Endothelial cell of umbilical vein (primary cell): Measurements from ENCODE around the gene TMEM8B. TPM values are rescaled to one million over a fixed set of nuclear protein-coding genes. Genes with fewer than 3 reads are reported as not detected.

Experiments
- BruUV-seq: library from RNA; stranded (reverse); fragments of 400-500 nt; replicated peaks from 2 replicates; lab custom pipeline; 2021; lab: Mats Ljungman, UMichigan
- CTCF ChIA-PET: fragments of 300-600, 350-600 bp; sonication (Branson Sonifier 250); formaldehyde crosslinking; loops from one replicate; lab custom pipeline; 2021; ENCODE audit warnings: antibody characterized with exemption, inconsistent platforms; lab: Charles Lee
- POLR2A ChIA-PET: fragments of 300-600, 350-600 bp; sonication (Branson Sonifier 250); formaldehyde crosslinking; loops from one replicate; lab custom pipeline; 2021; ENCODE audit warnings: antibody characterized with exemption, inconsistent platforms; lab: Charles Lee
- DNase-seq: peaks from one replicate; pipeline ENCODE4 v3.0.0-alpha.2; 2011; ENCODE audit warnings: low read depth, low spot score
- FAIRE-seq: peaks from 2 replicates; lab custom pipeline; 2011; peaks lifted over from hg19 to GRCh38; lab: Jason Lieb, UNC
- H2AFZ ChIP-seq: 2 replicates; pipeline ENCODE4 v1.6.0; 2012; ENCODE audit warnings: low read depth, low read length, control low read depth, inconsistent platforms
- H3K27ac ChIP-seq: 2 replicates; pipeline ENCODE4 v1.5.1; 2011; ENCODE audit warnings: low read depth, mild to moderate bottlenecking, control low read depth, low read length, moderate library complexity; ENCODE audit not compliant: insufficient read depth
- H3K27me3 ChIP-seq, 2 experiments: 2 replicates each; pipeline versions ENCODE4 v1.6.0 to v1.6.1; 2011; ENCODE audit warnings: low read length in 2 of 2, mixed read lengths in 1 of 2; ENCODE audit not compliant: control insufficient read depth in 2 of 2, insufficient read depth in 2 of 2
- H3K36me3 ChIP-seq, 2 experiments: 2 replicates in 1 of 2; 3 replicates in 1 of 2; pipeline ENCODE4 v1.5.1; 2011; ENCODE audit warnings: low read length in 2 of 2, mild to moderate bottlenecking in 1 of 2, moderate library complexity in 1 of 2; ENCODE audit not compliant: control insufficient read depth in 2 of 2, insufficient read depth in 2 of 2; ENCODE audit errors: extremely low read depth in 1 of 2
- H3K4me1 ChIP-seq: 3 replicates; pipeline ENCODE4 v1.5.1; 2011; ENCODE audit warnings: mild to moderate bottlenecking, low read length; ENCODE audit not compliant: control insufficient read depth, insufficient read depth; ENCODE audit errors: extremely low read depth
- H3K4me2 ChIP-seq: 2 replicates; pipeline ENCODE4 v1.6.1; 2011; ENCODE audit warnings: low read length, control low read depth, mixed read lengths; ENCODE audit not compliant: insufficient read depth
- H3K4me3 ChIP-seq, 3 experiments: fragments of 200-600 bp in 1 of 3; sonication (generic), shearing (Covaris generic) in 1 of 3; replicated peaks in 1 of 3; 2 replicates each; pipeline ENCODE4 v1.5.1; 2011 to 2016; ENCODE audit warnings: control low read depth in 3 of 3, low read length in 3 of 3, mild to moderate bottlenecking in 2 of 3, inconsistent platforms in 1 of 3, low read depth in 1 of 3, moderate library complexity in 1 of 3; ENCODE audit not compliant: insufficient read depth in 1 of 3
- H3K79me2 ChIP-seq: 2 replicates; pipeline ENCODE4 v1.6.0; 2012; ENCODE audit warnings: low read length, inconsistent platforms; ENCODE audit not compliant: control insufficient read depth, insufficient read depth
- H3K9ac ChIP-seq: replicated peaks from 2 replicates; pipeline ENCODE3; 2011; ENCODE audit warnings: low read length, control low read depth; ENCODE audit not compliant: insufficient read depth; ENCODE audit errors: extremely low read depth
- H3K9me1 ChIP-seq: replicated peaks from 3 replicates; pipeline ENCODE4 v1.6.0; 2011; ENCODE audit warnings: mild to moderate bottlenecking, low read length; ENCODE audit not compliant: control insufficient read depth, insufficient read depth; ENCODE audit errors: extremely low read depth
- H3K9me3 ChIP-seq: replicated peaks from 2 replicates; pipeline ENCODE4 v1.5.1; 2012; ENCODE audit warnings: low read length, inconsistent platforms; ENCODE audit not compliant: control insufficient read depth, insufficient read depth
- H4K20me1 ChIP-seq: replicated peaks from 2 replicates; pipeline ENCODE3; 2011; ENCODE audit warnings: mild to moderate bottlenecking, low read length; ENCODE audit not compliant: control insufficient read depth, insufficient read depth; ENCODE audit errors: extremely low read depth
- EZH2 ChIP-seq: IDR thresholded peaks from 2 replicates; pipeline ENCODE4 v1.6.1; 2012; ENCODE audit warnings: borderline replicate concordance, low read depth, mild to moderate bottlenecking, moderate library complexity, low read length, inconsistent platforms; ENCODE audit not compliant: severe bottlenecking
- FOS ChIP-seq: IDR thresholded peaks from 2 replicates; pipeline ENCODE4 v1.6.1; 2011; ENCODE audit warnings: mild to moderate bottlenecking, low read length, moderate library complexity, borderline replicate concordance; ENCODE audit not compliant: insufficient read depth
- GATA2 ChIP-seq: IDR thresholded peaks from 2 replicates; pipeline ENCODE4 v1.7.0; 2011; ENCODE audit warnings: low read depth, mild to moderate bottlenecking, moderate library complexity, mixed read lengths, low read length; ENCODE audit not compliant: insufficient read length, insufficient read depth
- JUN ChIP-seq: IDR thresholded peaks from 2 replicates; pipeline ENCODE4 v1.6.1; 2011; ENCODE audit warnings: borderline replicate concordance, low read depth; ENCODE audit not compliant: insufficient read length, insufficient read depth
- MYC ChIP-seq: IDR thresholded peaks from one replicate; pipeline ENCODE4 v1.6.1; 2011; ENCODE audit warnings: mild to moderate bottlenecking, low read depth, low read length
- POLR2A ChIP-seq: IDR thresholded peaks from 2 replicates; pipeline ENCODE4 v1.6.1; 2012; ENCODE audit warnings: low read depth, mild to moderate bottlenecking, control low read depth, low read length
- POLR2AphosphoS5 ChIP-seq: IDR thresholded peaks from 2 replicates; pipeline ENCODE4 v1.6.1; 2012; ENCODE audit warnings: low read depth, mild to moderate bottlenecking, control low read depth, low read length, moderate library complexity; ENCODE audit not compliant: insufficient read depth
- dilution Hi-C: fragments of 300-500 bp; cut with MboI; formaldehyde crosslinking; loops from one replicate; pipeline ENCODE4 v1.15.0; 2019; ENCODE audit warnings: low sequenced_read_pairs; ENCODE audit not compliant: extremely low pct_ligation_motif_present
- intact Hi-C: fragments of 100-400 bp; cut with micrococcal nuclease; formaldehyde crosslinking; loops from one replicate; pipeline ENCODE4 v1.10.0; 2022
- polyA plus RNA-seq, 4 experiments: library from polyadenylated mRNA; depleted of rRNA in 3 of 4; stranded (reverse) in 3 of 4; unstranded in 1 of 4; fragments of >200 nt; gene quantifications; 2 replicates each; pipeline versions ENCODE4 v1.2.1 to v1.2.3, GENCODE V29; 2011 to 2012; ENCODE audit warnings: missing spikeins in 1 of 4
- total RNA-seq: library from RNA; stranded (reverse); gene quantifications from 2 replicates; pipeline ENCODE4 v1.2.3, GENCODE V29; 2021
- TF ChIP-seq, protein P1 (sequence below): IDR thresholded peaks from 2 replicates; pipeline ENCODE4 v1.6.1; 2011; ENCODE audit not compliant: insufficient read depth, insufficient read length
- TF ChIP-seq, protein P2 (sequence below), 2 donors: IDR thresholded peaks; 1 replicate in 1 of 2; 2 replicates in 1 of 2; pipeline ENCODE4 v1.5.1; 2011; ENCODE audit warnings: low read length in 2 of 2, mild to moderate bottlenecking in 2 of 2, moderate library complexity in 2 of 2, control low read depth in 1 of 2, inconsistent platforms in 1 of 2, low read depth in 1 of 2; ENCODE audit not compliant: insufficient read depth in 1 of 2; ENCODE audit errors: extremely low read depth in 1 of 2

The TMEM8B gene
- total and polyA plus RNA-seq, 2 donors (not counting 3 experiments of a cell fraction or from before 2014, with no cell fraction given), result 2.5 to 3.6 TPM

DNA sequence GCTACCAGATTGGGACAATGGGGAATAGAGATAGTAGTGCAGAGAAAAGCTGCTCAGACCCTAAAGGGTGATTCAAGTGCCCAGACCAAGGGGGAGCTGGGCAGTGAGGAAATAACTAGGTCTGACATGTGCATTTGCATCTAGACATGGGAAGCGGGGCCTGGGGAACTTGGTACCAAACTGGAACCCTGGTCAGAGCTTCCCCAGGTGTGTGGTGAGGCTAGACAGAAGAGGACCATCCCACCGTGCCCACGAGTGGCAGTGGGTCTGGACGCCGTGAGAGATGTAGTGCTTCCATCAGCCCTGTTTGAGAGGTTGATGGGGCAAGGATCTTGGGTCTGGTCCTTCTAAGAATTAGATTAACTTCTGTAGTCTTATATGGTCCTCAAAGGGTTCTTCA lies 7.6 kb downstream of the TMEM8B start:
- H3K9me1 ChIP-seq, result no peaks in the 10 kb centered on the region
- no peak for DNase-seq
- no peak overlapping the region for H3K4me3 ChIP-seq
- no peaks in the 10 kb centered on the region for H3K9me3 ChIP-seq
- H3K27ac ChIP-seq, result no peak overlapping the region
- dilution Hi-C loops (no loop called here), intact Hi-C loops (no loop called here)
- POLR2A ChIA-PET, result no interaction called here
- H4K20me1 ChIP-seq, result no peaks in the 10 kb centered on the region
- H3K4me2 ChIP-seq, result no peak overlapping the region
- no peak overlapping the region for H3K9ac ChIP-seq
- TF ChIP-seq EZH2 (no peak), GATA2 (no peak), FOS (no peak), MYC (no peak), POLR2AphosphoS5 (no peak)
- TF ChIP-seq, protein P1, sequence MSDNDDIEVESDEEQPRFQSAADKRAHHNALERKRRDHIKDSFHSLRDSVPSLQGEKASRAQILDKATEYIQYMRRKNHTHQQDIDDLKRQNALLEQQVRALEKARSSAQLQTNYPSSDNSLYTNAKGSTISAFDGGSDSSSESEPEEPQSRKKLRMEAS, result no peak
- H3K4me1 ChIP-seq, result no peaks in the 10 kb centered on the region
- BruUV-seq, result no TSS peak
- no peak overlapping the region for H2AFZ ChIP-seq
- peaks cover 0 to 18% of the 10 kb centered on the region in 2 experiments for H3K27me3 ChIP-seq
- CTCF ChIA-PET, result interaction anchor here (1.2 to 3.2 kb wide), 7 partner anchors 11 to 75 kb away, joined by 3 to 27 read pairs (median 7); no protein-coding TSS in a partner anchor
- H3K79me2 ChIP-seq, result no peaks in the 10 kb centered on the region
- no peaks in the 10 kb centered on the region for H3K36me3 ChIP-seq
- no peak for FAIRE-seq

DNA sequence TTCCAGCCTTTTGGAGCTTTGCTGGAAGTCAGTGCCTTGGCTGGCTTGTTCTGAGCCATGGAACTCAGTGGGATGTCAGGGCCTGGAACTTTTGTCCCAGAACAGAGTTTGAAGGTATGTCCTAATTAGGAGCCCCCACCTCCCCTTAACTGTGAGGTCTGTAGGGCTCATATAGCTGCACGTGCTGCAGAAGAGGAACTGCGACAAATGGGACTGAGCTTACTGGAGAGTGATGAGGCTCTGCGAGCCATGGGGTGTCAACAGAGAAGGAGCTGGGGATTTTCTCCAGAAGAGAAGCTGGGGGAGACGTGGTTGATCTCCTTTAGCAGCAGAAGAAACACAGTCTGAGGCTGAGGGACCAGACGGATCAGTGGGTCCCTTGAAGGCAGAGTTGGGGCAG lies 10.9 kb downstream of the TMEM8B start:
- ChIA-PET CTCF (interaction anchor here (1.6 to 2.7 kb wide), 2 partner anchors 14 to 42 kb away, joined by 6 to 8 read pairs; no protein-coding TSS in a partner anchor), POLR2A (no interaction called here)
- no peaks in the 10 kb centered on the region for H3K9me1 ChIP-seq
- H3K36me3 ChIP-seq, result no peaks in the 10 kb centered on the region
- no peak overlapping the region for H2AFZ ChIP-seq
- H3K79me2 ChIP-seq, result no peaks in the 10 kb centered on the region
- peaks cover 9% of the 10 kb centered on the region for H3K4me1 ChIP-seq
- no peak for FAIRE-seq
- no peak overlapping the region for H3K9ac ChIP-seq
- H3K27me3 ChIP-seq, result peaks cover 0 to 18% of the 10 kb centered on the region in 2 experiments
- intact Hi-C loops (no loop called here), dilution Hi-C loops (no loop called here)
- H3K27ac ChIP-seq, result no peak overlapping the region
- H3K9me3 ChIP-seq, result no peaks in the 10 kb centered on the region
- no peak for DNase-seq
- no TSS peak for BruUV-seq
- H3K4me2 ChIP-seq, result no peak overlapping the region
- TF ChIP-seq FOS (no peak), POLR2A (no peak), POLR2AphosphoS5 (no peak), EZH2 (no peak), GATA2 (no peak), JUN (no peak), MYC (no peak)
- TF ChIP-seq, protein P2, sequence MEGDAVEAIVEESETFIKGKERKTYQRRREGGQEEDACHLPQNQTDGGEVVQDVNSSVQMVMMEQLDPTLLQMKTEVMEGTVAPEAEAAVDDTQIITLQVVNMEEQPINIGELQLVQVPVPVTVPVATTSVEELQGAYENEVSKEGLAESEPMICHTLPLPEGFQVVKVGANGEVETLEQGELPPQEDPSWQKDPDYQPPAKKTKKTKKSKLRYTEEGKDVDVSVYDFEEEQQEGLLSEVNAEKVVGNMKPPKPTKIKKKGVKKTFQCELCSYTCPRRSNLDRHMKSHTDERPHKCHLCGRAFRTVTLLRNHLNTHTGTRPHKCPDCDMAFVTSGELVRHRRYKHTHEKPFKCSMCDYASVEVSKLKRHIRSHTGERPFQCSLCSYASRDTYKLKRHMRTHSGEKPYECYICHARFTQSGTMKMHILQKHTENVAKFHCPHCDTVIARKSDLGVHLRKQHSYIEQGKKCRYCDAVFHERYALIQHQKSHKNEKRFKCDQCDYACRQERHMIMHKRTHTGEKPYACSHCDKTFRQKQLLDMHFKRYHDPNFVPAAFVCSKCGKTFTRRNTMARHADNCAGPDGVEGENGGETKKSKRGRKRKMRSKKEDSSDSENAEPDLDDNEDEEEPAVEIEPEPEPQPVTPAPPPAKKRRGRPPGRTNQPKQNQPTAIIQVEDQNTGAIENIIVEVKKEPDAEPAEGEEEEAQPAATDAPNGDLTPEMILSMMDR (IDR thresholded peaks at IDR 0.05; ENCODE audit: extremely low read depth in 1 of 2, insufficient read depth in 1 of 2, low read depth in 1 of 2, low read length in 2 of 2), result no peak
- TF ChIP-seq, protein P1, result no peak
- no peaks in the 10 kb centered on the region for H4K20me1 ChIP-seq
- no peak overlapping the region for H3K4me3 ChIP-seq
